GM12874 (cell line): ENCODE measurements around the gene PRR23E.

Experiments
- CTCF ChIP-seq: IDR thresholded peaks from 2 replicates; pipeline ENCODE4 v1.5.1; 2011; ENCODE audit warnings: low read depth, mild to moderate bottlenecking, control low read depth, low read length, moderate library complexity; ENCODE audit not compliant: insufficient read depth

The PRR23E gene

GRCh38 chr3:127207727-127208482 lies 15.0 kb downstream of the PRR23E start:
- no peak for TF ChIP-seq CTCF

GRCh38 chr3:127208483-127209100 lies 15.7 kb downstream of the PRR23E start:
- no peak for TF ChIP-seq CTCF

GRCh38 chr3:127209155-127209839 lies 16.4 kb downstream of the PRR23E start:
- no peak for TF ChIP-seq CTCF

GRCh38 chr3:127209840-127210653 lies 17.1 kb downstream of the PRR23E start:
- no peak for TF ChIP-seq CTCF

- TF ChIP-seq CTCF = no peak
Observed at GRCh38 chr3:127210654-127210943, 17.7 kb downstream of the PRR23E start.

GRCh38 chr3:127211118-127212060 lies 18.5 kb downstream of the PRR23E start:
- TF ChIP-seq CTCF = no peak
